Calu3 (cell line): ENCODE measurements around the gene IGF2BP2. TPM values are rescaled to one million over a fixed set of nuclear protein-coding genes. Genes with fewer than 3 reads are reported as not detected.

Experiments used
- BruUV-seq: library from RNA; stranded (reverse); fragments of 400-500 nt; replicated peaks from 2 replicates; lab custom pipeline; 2021; lab: Mats Ljungman, UMichigan
- CTCF ChIA-PET: fragments of 300-600 bp; sonication (Branson Sonifier 250); formaldehyde crosslinking; loops from one replicate; lab custom pipeline; 2022; ENCODE audit warnings: antibody characterized with exemption; lab: Charles Lee
- DNase-seq: peaks from one replicate; pipeline ENCODE4 v3.0.0; 2022
- H3K27ac Mint-ChIP-seq: one replicate; pipeline ENCODE4 v1.8.0; 2022; ENCODE audit warnings: mixed read lengths; ENCODE audit not compliant: unreplicated experiment
- H3K27me3 Mint-ChIP-seq: one replicate; pipeline ENCODE4 v1.8.0; 2022; ENCODE audit warnings: mixed read lengths; ENCODE audit not compliant: unreplicated experiment
- H3K36me3 Mint-ChIP-seq: one replicate; pipeline ENCODE4 v1.8.0; 2022; ENCODE audit warnings: mild to moderate bottlenecking, moderate library complexity, mixed read lengths; ENCODE audit not compliant: insufficient read depth, unreplicated experiment
- H3K4me1 Mint-ChIP-seq: one replicate; pipeline ENCODE4 v1.8.0; 2022; ENCODE audit warnings: mild to moderate bottlenecking, low read depth, mixed read lengths; ENCODE audit not compliant: unreplicated experiment
- H3K4me3 Mint-ChIP-seq: one replicate; pipeline ENCODE4 v1.8.0; 2022; ENCODE audit warnings: mild to moderate bottlenecking, low read depth, moderate library complexity, mixed read lengths; ENCODE audit not compliant: unreplicated experiment
- H3K9me3 Mint-ChIP-seq: one replicate; pipeline ENCODE4 v1.8.0; 2022; ENCODE audit warnings: low read depth, mixed read lengths; ENCODE audit not compliant: unreplicated experiment
- intact Hi-C: fragments of 100-400 bp; cut with micrococcal nuclease; formaldehyde crosslinking; loops from one replicate; pipeline ENCODE4 v1.10.0; 2022; ENCODE audit not compliant: unreplicated experiment
- microRNA-seq: library from miRNA; unstranded; fragments of <30 nt; microRNA quantifications from one replicate; pipeline ENCODE4 v1.2.0, GENCODE V29; 2022
- total RNA-seq: library from RNA; stranded (reverse); gene quantifications from 2 replicates; pipeline ENCODE4 v1.2.3, GENCODE V29; 2022
- TF ChIP-seq, protein P1 (sequence below): fragments of 200-600 bp; IDR thresholded peaks from one replicate; pipeline ENCODE4 v1.8.0; 2022; ENCODE audit warnings: antibody characterized with exemption; ENCODE audit not compliant: unreplicated experiment

IGF2BP2 gene
- total RNA-seq, 1 experiment from 2014 or later, result 156 TPM

DNA sequence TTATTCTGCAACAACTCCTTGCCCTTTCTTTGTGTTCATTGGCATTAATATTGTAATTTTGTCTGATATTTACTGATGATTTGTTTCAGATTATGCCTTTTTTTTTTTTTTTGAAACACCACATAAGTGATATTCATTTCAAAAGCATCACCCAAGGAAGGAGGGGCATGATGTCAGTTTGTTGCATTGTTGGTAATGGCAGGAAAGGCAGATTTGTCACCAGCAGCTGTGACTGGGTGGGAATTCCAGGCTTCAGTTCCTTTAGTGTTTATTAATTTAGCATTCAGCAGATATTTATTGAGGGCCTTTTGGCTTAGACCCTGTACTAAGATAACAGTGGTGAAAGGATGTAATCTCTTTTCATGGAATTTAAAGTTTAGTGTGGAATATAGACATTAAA lies 219.3 kb downstream of the IGF2BP2 start:
- Mint-ChIP-seq H3K27ac (no peak overlapping the region), H3K4me3 (no peak overlapping the region), H3K4me1 (no peaks in the 10 kb centered on the region), H3K9me3 (no peaks in the 10 kb centered on the region), H3K27me3 (no peaks in the 10 kb centered on the region), H3K36me3 (peaks cover 56% of the 10 kb centered on the region)
- TF ChIP-seq, protein P1, sequence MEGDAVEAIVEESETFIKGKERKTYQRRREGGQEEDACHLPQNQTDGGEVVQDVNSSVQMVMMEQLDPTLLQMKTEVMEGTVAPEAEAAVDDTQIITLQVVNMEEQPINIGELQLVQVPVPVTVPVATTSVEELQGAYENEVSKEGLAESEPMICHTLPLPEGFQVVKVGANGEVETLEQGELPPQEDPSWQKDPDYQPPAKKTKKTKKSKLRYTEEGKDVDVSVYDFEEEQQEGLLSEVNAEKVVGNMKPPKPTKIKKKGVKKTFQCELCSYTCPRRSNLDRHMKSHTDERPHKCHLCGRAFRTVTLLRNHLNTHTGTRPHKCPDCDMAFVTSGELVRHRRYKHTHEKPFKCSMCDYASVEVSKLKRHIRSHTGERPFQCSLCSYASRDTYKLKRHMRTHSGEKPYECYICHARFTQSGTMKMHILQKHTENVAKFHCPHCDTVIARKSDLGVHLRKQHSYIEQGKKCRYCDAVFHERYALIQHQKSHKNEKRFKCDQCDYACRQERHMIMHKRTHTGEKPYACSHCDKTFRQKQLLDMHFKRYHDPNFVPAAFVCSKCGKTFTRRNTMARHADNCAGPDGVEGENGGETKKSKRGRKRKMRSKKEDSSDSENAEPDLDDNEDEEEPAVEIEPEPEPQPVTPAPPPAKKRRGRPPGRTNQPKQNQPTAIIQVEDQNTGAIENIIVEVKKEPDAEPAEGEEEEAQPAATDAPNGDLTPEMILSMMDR, result no peak
- intact Hi-C loops, result no loop called here
- no TSS peak for BruUV-seq
- CTCF ChIA-PET, result interaction anchor here (0.7 kb wide), 1 partner anchor 236 kb away, joined by 3 read pairs; no protein-coding TSS in a partner anchor
- no peak for DNase-seq

DNA sequence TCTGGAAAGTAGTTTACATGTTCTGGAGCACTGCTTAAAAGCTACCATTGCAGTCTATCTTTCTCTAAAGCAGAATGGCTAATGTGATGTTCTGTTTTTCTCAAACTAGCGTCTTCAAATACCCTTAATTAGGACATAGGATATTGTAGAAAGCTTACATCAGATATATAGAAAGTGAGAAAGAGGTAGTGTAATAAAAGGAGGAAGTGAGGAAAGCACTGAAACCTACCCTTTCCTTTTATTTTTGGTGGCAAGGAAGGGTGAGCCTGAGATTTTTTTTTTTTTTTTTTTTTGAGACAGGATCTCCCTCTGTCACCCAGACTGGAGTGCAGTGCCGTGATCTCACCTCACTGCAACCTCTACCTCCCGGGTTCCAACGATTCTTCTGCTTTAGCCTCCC lies 229.3 kb downstream of the IGF2BP2 start:
- CTCF ChIA-PET, result interaction anchor here (0.5 to 0.6 kb wide), 2 partner anchors 135 to 1178 kb away, joined by 3 to 4 read pairs; no protein-coding TSS in a partner anchor
- TF ChIP-seq, protein P1, result no peak
- no peak for DNase-seq
- Mint-ChIP-seq H3K4me1 (no peaks in the 10 kb centered on the region), H3K27ac (no peak overlapping the region), H3K4me3 (no peak overlapping the region), H3K36me3 (peaks cover 22% of the 10 kb centered on the region), H3K27me3 (no peaks in the 10 kb centered on the region), H3K9me3 (no peaks in the 10 kb centered on the region)
- intact Hi-C loops, result no loop called here
- BruUV-seq, result no TSS peak

DNA sequence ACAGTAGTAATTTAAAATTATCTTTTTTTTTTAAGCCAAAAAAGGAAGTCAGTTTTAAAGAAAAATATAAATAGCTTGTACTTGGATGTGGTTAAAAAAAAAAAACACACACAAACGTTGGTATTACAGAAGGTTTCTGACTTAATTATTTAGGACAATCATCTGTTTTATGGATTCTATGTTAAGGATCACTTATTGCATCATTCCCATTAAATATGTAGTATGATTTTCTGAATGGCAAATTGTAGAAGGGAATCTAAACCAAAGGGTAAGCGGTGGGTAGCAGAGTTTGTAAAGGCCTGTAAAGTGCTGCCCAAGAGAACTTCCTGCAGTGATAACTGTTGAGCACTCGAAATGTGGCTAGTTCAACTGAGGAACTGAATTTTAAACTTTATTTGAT lies 230.8 kb downstream of the IGF2BP2 start:
- Mint-ChIP-seq H3K36me3 (peaks cover 27% of the 10 kb centered on the region), H3K27ac (no peak overlapping the region), H3K4me3 (no peak overlapping the region), H3K4me1 (peaks cover under 1% of the 10 kb centered on the region), H3K27me3 (no peaks in the 10 kb centered on the region), H3K9me3 (no peaks in the 10 kb centered on the region)
- BruUV-seq, result no TSS peak
- intact Hi-C loops, result no loop called here
- CTCF ChIA-PET, result no interaction called here
- TF ChIP-seq, protein P1, result no peak
- DNase-seq, result no peak

Small RNA genes lying within 50 kb of the gene (microRNA-seq; reads per million reads assigned to microRNA genes)
- gene MIR548AQ, result not detected

Other genes with a start within 250 kb of the IGF2BP2 start
- 75.1 and 87.1 TPM in 2 replicates for gene SENP2, start 238.7 kb downstream of the IGF2BP2 start, total RNA-seq
- 212 and 238 TPM in 2 replicates for gene TRA2B, start 113.0 kb upstream of the IGF2BP2 start, total RNA-seq